ENCODE data around the gene TOMM7. TPM values are rescaled to one million over a fixed set of nuclear protein-coding genes. Genes with fewer than 3 reads are reported as not detected.
"Not testable (repeated sequence)": the region's sequence is repeated elsewhere in the genome, so short reads cannot be mapped to it uniquely, and the experiment has no call there.

Gene TOMM7
- total RNA-seq, 1 donor from 2014 or later, result 324 TPM

DNA sequence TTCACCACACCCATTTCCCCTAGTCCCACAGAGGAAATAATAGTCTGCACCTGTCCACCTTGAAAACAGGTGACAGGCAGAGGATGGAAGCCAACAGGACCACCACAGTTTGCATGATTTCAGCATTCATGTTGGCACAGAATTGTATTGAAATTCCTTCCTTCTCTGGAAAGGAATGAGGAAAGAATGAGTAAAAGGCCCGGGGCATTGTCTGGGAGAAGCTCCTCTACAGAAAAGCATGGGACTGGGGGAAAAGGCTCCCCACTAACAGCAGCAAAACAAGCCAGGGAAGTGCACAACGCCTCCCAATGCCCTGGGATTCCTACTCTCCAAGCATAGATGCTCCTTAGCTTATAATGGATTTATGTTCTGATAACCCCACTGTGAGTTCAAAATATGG is 28.5 kb upstream of the TOMM7 start:
- H3K27me3 Mint-ChIP-seq, result no peaks in the 10 kb centered on the region
- intact Hi-C loops (cut with micrococcal nuclease), result loop anchor here (5.0 to 10.0 kb wide), 3 partner anchors 106 to 186 kb away; partner anchors contain the start of gene IL6
- H3K27ac Mint-ChIP-seq, result no peak overlapping the region
- ATAC-seq (ENCODE audit: low read depth) (no peak), DNase-seq (no peak)
- TF ChIP-seq, protein P1, sequence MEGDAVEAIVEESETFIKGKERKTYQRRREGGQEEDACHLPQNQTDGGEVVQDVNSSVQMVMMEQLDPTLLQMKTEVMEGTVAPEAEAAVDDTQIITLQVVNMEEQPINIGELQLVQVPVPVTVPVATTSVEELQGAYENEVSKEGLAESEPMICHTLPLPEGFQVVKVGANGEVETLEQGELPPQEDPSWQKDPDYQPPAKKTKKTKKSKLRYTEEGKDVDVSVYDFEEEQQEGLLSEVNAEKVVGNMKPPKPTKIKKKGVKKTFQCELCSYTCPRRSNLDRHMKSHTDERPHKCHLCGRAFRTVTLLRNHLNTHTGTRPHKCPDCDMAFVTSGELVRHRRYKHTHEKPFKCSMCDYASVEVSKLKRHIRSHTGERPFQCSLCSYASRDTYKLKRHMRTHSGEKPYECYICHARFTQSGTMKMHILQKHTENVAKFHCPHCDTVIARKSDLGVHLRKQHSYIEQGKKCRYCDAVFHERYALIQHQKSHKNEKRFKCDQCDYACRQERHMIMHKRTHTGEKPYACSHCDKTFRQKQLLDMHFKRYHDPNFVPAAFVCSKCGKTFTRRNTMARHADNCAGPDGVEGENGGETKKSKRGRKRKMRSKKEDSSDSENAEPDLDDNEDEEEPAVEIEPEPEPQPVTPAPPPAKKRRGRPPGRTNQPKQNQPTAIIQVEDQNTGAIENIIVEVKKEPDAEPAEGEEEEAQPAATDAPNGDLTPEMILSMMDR (IDR thresholded peaks at IDR 0.05), result no peak
- POLR2A ChIA-PET, result interaction anchor here (0.6 to 1.3 kb wide), 2 partner anchors 24 to 28 kb away, joined by 3 read pairs; partner anchors contain the start of gene TOMM7
- H3K4me3 Mint-ChIP-seq, result no peak overlapping the region
- CTCF ChIA-PET, result no interaction called here
- H3K4me1 Mint-ChIP-seq, result peaks cover 29% of the 10 kb centered on the region
- peaks cover 10% of the 10 kb centered on the region for H3K36me3 Mint-ChIP-seq (ENCODE audit: low read depth)
- H3K9me3 Mint-ChIP-seq, result no peaks in the 10 kb centered on the region

DNA sequence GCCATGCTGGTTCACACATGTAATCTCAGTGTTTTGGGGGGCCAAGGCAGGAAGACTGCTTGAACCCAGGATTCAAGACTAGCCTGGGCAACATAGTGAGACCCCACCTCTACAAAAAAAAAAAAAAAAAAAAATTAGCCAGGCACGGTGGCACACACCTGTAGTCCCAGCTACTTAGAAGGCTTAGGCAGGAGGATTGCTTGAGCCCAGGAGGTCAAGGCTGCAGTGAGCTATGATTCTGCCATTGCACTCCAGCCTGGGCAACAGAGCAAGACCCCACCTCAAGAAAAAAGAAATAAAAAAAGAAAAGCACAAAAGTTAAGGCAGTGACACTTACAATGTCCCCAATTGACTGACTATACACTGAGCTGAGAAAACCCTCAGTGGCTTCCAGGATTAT is 27.7 kb upstream of the TOMM7 start:
- H3K4me3 Mint-ChIP-seq; CTCF ChIA-PET; H3K27me3 Mint-ChIP-seq; H3K9me3 Mint-ChIP-seq; DNase-seq; H3K36me3 Mint-ChIP-seq (ENCODE audit: low read depth); ATAC-seq (ENCODE audit: low read depth); H3K27ac Mint-ChIP-seq: not testable (repeated sequence)
- POLR2A ChIA-PET, result interaction anchor here (1.3 kb wide), 1 partner anchor 24 kb away, joined by 3 read pairs; no protein-coding TSS in a partner anchor
- peaks cover 22% of the 10 kb centered on the region for H3K4me1 Mint-ChIP-seq
- intact Hi-C loops (cut with micrococcal nuclease), result loop anchor here (5.0 to 10.0 kb wide), 3 partner anchors 107 to 186 kb away; partner anchors contain the start of gene IL6

DNA sequence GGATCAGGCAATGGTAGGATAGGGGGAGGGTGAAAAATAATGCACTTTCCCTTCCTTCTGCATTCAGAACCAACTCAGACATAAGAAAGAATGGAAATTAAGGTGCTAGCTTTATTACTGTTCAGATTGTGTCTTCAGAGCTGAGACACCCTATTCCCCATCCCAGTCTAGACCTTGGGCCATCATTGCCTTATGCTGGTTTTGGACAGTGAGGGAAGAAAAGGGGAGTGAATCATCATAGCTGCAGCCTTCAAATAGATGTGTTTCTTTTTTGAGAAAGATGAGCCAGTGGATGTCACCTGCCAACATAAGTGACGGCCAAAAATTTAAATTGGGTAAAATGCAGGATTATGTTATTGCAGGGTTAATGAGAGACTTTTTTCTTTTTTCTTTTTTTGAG is 27.0 kb upstream of the TOMM7 start:
- ChIA-PET CTCF (interaction anchor here (1.5 kb wide), 1 partner anchor 10 kb away, joined by 4 read pairs; no protein-coding TSS in a partner anchor), POLR2A (no interaction called here)
- Mint-ChIP-seq H3K36me3 (ENCODE audit: low read depth) (peaks cover 5% of the 10 kb centered on the region), H3K27ac (no peak overlapping the region), H3K27me3 (no peaks in the 10 kb centered on the region), H3K9me3 (no peaks in the 10 kb centered on the region), H3K4me1 (peaks cover 15% of the 10 kb centered on the region), H3K4me3 (no peak overlapping the region)
- TF ChIP-seq, protein P1 (IDR thresholded peaks at IDR 0.05), result no peak
- intact Hi-C loops (cut with micrococcal nuclease), result loop anchor here (5.0 to 10.0 kb wide), 3 partner anchors 108 to 185 kb away; partner anchors contain the start of gene IL6
- ATAC-seq (ENCODE audit: low read depth) (no peak), DNase-seq (no peak)

DNA sequence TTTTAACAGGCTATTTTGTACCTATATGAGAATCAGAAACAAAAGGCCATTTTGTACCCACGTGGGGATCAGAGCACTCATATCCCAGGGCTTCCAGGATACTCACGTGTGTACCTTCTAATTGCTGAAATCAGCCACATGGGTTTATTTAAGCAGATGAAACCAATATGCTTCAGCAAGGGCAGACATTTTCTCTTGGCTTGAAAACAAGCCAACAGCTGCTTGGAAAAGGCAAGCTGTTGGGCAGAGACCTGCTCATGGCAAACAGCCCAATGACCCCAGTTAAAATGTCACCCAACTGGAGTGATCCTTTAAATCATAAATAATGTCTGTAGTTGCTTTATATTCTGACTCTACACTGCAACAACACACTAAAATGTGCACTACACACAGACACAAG is 26.5 kb upstream of the TOMM7 start:
- Mint-ChIP-seq H3K27me3 (no peaks in the 10 kb centered on the region), H3K4me1 (peaks cover 13% of the 10 kb centered on the region), H3K27ac (no peak overlapping the region), H3K36me3 (ENCODE audit: low read depth) (peaks cover 1% of the 10 kb centered on the region), H3K9me3 (no peaks in the 10 kb centered on the region), H3K4me3 (no peak overlapping the region)
- ATAC-seq (ENCODE audit: low read depth) (no peak), DNase-seq (no peak)
- TF ChIP-seq, protein P1 (IDR thresholded peaks at IDR 0.05), result no peak
- intact Hi-C loops (cut with micrococcal nuclease), result no loop called here
- ChIA-PET POLR2A (no interaction called here), CTCF (interaction anchor here (1.5 kb wide), 1 partner anchor 11 kb away, joined by 4 read pairs; no protein-coding TSS in a partner anchor)

DNA sequence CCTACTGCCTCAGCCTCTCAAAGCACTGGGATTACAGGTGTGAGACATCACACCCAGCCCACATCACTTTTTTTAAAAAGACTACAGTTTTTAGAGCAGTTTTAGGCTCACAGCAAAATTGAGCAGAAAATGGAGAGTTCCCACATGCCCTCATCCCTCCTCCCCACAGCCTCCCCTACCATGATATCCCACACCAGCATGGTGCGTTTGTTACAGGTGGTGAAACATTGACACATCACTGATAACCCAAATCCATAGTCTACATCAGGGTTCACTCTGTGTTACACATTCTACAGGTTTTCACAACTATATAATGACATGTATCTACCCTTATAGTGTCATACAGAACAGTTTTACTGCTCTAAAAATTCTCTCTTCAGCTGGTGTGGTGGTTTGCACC is 24.3 kb upstream of the TOMM7 start:
- Mint-ChIP-seq H3K4me3 (no peak overlapping the region), H3K4me1 (no peaks in the 10 kb centered on the region), H3K9me3 (no peaks in the 10 kb centered on the region), H3K36me3 (ENCODE audit: low read depth) (no peaks in the 10 kb centered on the region), H3K27ac (no peak overlapping the region), H3K27me3 (no peaks in the 10 kb centered on the region)
- POLR2A ChIA-PET, result no interaction called here
- no peak for DNase-seq
- CTCF ChIA-PET, result no interaction called here
- no peak for ATAC-seq (ENCODE audit: low read depth)
- TF ChIP-seq, protein P1 (IDR thresholded peaks at IDR 0.05), result no peak
- intact Hi-C loops (cut with micrococcal nuclease), result no loop called here
